ENCODE data around the gene RANBP1. TPM values are rescaled to one million over a fixed set of nuclear protein-coding genes. Genes with fewer than 3 reads are reported as not detected.

RANBP1 gene
- total RNA-seq, 1 donor from 2014 or later, result 219 TPM

DNA sequence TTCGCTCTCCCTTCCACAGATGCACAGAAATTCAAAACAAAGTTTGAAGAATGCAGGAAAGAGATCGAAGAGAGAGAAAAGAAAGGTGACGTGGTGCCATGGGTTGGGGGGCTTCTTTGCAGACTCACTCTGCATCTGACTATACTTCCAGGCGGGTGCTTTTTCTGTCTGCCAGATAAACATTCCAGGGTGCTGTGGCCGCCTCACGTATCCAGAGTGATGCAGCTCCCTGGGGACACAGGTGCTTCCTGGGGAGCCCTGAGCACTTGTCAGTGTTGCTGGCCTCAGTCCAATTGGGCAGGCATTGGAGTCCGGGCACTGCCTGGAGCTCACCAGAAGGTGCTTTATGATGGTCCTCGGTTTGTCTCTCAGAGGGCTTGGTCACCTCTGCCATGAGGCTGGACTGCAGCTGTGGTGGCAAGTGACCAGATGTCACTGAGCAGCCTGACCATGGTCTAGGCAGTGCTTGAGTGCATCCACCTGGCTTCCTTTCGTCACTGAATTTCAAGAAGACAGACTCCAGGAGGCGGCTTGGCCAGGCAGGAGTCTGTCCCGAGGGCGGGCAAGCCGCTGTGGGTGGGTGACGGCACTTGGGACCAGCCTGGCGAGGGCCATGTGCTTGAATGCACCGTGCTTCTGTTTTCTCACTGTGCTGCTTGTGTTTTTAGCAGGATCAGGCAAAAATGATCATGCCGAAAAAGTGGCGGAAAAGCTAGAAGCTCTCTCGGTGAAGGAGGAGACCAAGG, 10.6 kb downstream of the RANBP1 start:
- no peak for DNase-seq (ENCODE audit: low spot score, unreplicated experiment)
- no peaks in the 10 kb centered on the region for H3K4me1 Mint-ChIP-seq (ENCODE audit: low read depth)
- H3K4me3 Mint-ChIP-seq (ENCODE audit: low read depth), result no peak overlapping the region
- no peaks in the 10 kb centered on the region for H3K9me3 Mint-ChIP-seq (ENCODE audit: low read depth)
- TF ChIP-seq, protein P1, sequence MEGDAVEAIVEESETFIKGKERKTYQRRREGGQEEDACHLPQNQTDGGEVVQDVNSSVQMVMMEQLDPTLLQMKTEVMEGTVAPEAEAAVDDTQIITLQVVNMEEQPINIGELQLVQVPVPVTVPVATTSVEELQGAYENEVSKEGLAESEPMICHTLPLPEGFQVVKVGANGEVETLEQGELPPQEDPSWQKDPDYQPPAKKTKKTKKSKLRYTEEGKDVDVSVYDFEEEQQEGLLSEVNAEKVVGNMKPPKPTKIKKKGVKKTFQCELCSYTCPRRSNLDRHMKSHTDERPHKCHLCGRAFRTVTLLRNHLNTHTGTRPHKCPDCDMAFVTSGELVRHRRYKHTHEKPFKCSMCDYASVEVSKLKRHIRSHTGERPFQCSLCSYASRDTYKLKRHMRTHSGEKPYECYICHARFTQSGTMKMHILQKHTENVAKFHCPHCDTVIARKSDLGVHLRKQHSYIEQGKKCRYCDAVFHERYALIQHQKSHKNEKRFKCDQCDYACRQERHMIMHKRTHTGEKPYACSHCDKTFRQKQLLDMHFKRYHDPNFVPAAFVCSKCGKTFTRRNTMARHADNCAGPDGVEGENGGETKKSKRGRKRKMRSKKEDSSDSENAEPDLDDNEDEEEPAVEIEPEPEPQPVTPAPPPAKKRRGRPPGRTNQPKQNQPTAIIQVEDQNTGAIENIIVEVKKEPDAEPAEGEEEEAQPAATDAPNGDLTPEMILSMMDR (IDR thresholded peaks at IDR 0.05; ENCODE audit: unreplicated experiment), result no peak
- peaks cover 12% of the 10 kb centered on the region for H3K36me3 Mint-ChIP-seq (ENCODE audit: insufficient read depth)
- H3K27ac Mint-ChIP-seq, result no peak overlapping the region
- no peaks in the 10 kb centered on the region for H3K27me3 Mint-ChIP-seq

GRCh38 chr22:20127318-20127868, 11.5 kb downstream of the RANBP1 start:
- Mint-ChIP-seq H3K36me3 (ENCODE audit: insufficient read depth) (peaks cover 10% of the 10 kb centered on the region), H3K27ac (no peak overlapping the region), H3K4me1 (ENCODE audit: low read depth) (no peaks in the 10 kb centered on the region)

DNA sequence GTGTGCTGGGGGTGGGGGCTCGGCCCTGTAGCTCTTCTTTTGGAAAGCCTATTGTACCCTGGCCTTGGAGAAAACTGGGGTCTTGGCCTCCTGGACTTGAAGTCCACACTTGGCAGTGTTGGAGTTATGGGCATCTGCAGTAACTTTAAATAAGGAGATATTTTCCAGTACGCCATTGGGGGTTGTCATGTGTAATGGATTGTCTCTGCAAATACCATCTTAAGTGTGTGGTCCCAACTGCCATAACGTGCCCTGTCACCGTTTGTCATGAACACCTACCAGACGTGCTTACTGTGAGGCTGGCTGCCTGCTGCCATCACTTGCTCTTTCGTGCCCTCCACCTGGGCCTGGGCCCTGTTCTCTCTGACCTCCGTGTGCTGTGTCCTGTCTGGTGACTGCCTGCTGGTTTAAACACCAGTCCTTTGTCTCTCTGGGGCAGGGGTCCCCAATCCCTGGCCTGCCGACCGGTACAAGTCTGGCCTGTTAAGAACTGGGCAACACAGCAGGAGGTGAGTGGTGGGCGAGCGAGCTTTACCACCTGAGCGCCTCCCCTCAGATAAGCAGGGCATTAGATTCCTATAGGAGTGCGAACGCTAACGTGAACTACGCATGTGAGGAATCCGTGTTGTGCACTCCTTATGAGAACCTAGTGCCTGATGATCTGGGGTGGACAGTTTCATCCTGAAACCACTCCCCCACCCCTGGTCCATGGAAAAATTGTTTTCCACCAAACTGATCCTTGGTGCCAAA, 12.1 kb downstream of the RANBP1 start:
- no peak overlapping the region for H3K4me3 Mint-ChIP-seq (ENCODE audit: low read depth)
- H3K9me3 Mint-ChIP-seq (ENCODE audit: low read depth), result no peaks in the 10 kb centered on the region
- H3K36me3 Mint-ChIP-seq (ENCODE audit: insufficient read depth), result peaks cover 10% of the 10 kb centered on the region
- DNase-seq (ENCODE audit: low spot score, unreplicated experiment), result no peak
- no peaks in the 10 kb centered on the region for H3K27me3 Mint-ChIP-seq
- TF ChIP-seq, protein P1 (IDR thresholded peaks at IDR 0.05; ENCODE audit: unreplicated experiment), result no peak
- peaks cover 2% of the 10 kb centered on the region for H3K4me1 Mint-ChIP-seq (ENCODE audit: low read depth)
- H3K27ac Mint-ChIP-seq, result no peak overlapping the region

More at GRCh38 chr22:20127318-20127868, 11.5 kb downstream of the RANBP1 start:
- Mint-ChIP-seq H3K27me3 (no peaks in the 10 kb centered on the region), H3K4me3 (ENCODE audit: low read depth) (no peak overlapping the region), H3K9me3 (ENCODE audit: low read depth) (no peaks in the 10 kb centered on the region)
- no peak for DNase-seq (ENCODE audit: low spot score, unreplicated experiment)
- TF ChIP-seq, protein P1 (IDR thresholded peaks at IDR 0.05; ENCODE audit: unreplicated experiment), result no peak

DNA sequence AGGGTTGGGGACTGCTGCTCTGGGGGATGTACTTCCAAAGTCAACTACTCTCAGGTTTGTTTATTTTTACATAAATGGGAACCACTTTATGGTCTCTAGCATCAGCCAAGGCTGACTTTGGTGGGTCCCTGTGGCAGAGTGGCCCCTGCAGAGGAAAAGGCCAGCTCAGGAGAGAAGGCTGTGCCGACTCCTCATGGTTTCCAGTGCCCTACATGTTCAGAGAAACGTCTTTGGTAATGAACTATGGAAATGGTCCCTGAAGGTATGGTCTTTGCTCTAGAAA, 12.7 kb downstream of the RANBP1 start:
- no peaks in the 10 kb centered on the region for H3K27me3 Mint-ChIP-seq
- peaks cover 4% of the 10 kb centered on the region for H3K4me1 Mint-ChIP-seq (ENCODE audit: low read depth)
- TF ChIP-seq, protein P1 (IDR thresholded peaks at IDR 0.05; ENCODE audit: unreplicated experiment), result no peak
- H3K9me3 Mint-ChIP-seq (ENCODE audit: low read depth), result no peaks in the 10 kb centered on the region
- DNase-seq (ENCODE audit: low spot score, unreplicated experiment), result no peak
- no peak overlapping the region for H3K27ac Mint-ChIP-seq
- H3K36me3 Mint-ChIP-seq (ENCODE audit: insufficient read depth), result peaks cover 10% of the 10 kb centered on the region
- H3K4me3 Mint-ChIP-seq (ENCODE audit: low read depth), result no peak overlapping the region

DNA sequence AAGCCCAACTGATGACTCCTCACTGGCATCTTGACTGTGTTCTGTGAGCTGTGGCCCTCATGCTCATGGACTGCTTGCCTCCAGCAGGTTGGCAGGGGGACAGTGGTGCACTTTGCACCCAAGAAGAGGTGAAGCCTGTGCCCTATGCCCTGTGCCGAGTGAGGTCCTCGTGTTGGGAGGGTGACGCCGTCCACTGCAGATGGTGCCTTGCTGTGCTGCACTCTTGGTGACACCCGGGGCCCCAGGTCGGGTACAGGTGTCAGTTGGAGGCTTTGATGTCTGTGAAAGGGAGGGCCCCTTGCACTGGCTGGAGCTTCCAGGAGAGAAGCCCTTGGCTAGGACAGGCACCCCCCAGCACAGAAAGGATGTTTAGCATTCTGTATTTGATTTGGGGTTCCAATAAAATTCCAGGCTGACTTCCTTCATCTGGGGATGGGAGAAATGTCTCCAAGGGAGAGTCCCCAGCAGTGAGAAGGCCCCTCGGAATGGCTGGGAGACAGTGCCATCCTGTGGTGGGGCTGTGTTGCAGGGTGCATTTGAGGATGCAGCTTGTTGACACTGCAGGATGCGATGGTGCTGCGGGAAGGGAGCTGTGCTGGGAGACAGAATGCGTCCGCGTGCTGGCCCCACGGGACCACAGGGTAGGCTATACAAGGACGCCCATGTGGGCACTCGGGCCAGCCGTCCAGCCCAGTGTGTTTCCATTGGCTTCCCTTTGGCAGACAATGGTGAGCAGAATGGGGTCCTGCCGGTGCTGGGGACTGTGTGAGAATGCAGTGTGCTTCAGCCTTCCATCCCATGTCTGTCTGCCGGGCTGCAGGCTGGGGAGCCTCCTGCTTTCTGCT, 13.2 kb downstream of the RANBP1 start:
- Mint-ChIP-seq H3K4me3 (ENCODE audit: low read depth) (no peak overlapping the region), H3K27ac (no peak overlapping the region), H3K27me3 (no peaks in the 10 kb centered on the region), H3K9me3 (ENCODE audit: low read depth) (no peaks in the 10 kb centered on the region), H3K36me3 (ENCODE audit: insufficient read depth) (peaks cover 10% of the 10 kb centered on the region), H3K4me1 (ENCODE audit: low read depth) (peaks cover 4% of the 10 kb centered on the region)
- TF ChIP-seq, protein P1 (IDR thresholded peaks at IDR 0.05; ENCODE audit: unreplicated experiment), result no peak
- no peak for DNase-seq (ENCODE audit: low spot score, unreplicated experiment)
